HG02678 (cell line): Measurements from ENCODE around the gene LIPI.
"Not testable (repeated sequence)": the region's sequence is repeated elsewhere in the genome, so short reads cannot be mapped to it uniquely, and the experiment has no call there.

Source experiments
- ATAC-seq: cut with Tn5 transposase; IDR thresholded peaks from one replicate; pipeline ENCODE4 v1.9.1; 2021; ENCODE audit warnings: mild to moderate bottlenecking, moderate library complexity; ENCODE audit not compliant: unreplicated experiment

LIPI gene

GRCh38 chr21:14075346-14076142 lies 135.2 kb downstream of the LIPI start:
- no peak for ATAC-seq

- no peak for ATAC-seq
These were observed 136.6 kb downstream of the LIPI start for GRCh38 chr21:14074177-14074576.

GRCh38 chr21:14073615-14074014 lies 137.1 kb downstream of the LIPI start:
- no peak for ATAC-seq

- no peak for ATAC-seq
These were observed 137.8 kb downstream of the LIPI start for GRCh38 chr21:14072761-14073535.

GRCh38 chr21:14071902-14072734 lies 138.6 kb downstream of the LIPI start:
- ATAC-seq, result no peak

- ATAC-seq, result no peak
These were observed 139.8 kb downstream of the LIPI start for GRCh38 chr21:14070968-14071367.

- no peak for ATAC-seq
These were observed 140.5 kb downstream of the LIPI start for GRCh38 chr21:14070049-14070893.

- no peak for ATAC-seq
These were observed 146.5 kb downstream of the LIPI start for GRCh38 chr21:14064296-14064645.

- not testable (repeated sequence) for ATAC-seq
These were observed 147.0 kb downstream of the LIPI start for GRCh38 chr21:14063620-14064295.

GRCh38 chr21:14062684-14063083 lies 148.1 kb downstream of the LIPI start:
- not testable (repeated sequence) for ATAC-seq

GRCh38 chr21:14061820-14062219 lies 148.9 kb downstream of the LIPI start:
- ATAC-seq, result not testable (repeated sequence)

- not testable (repeated sequence) for ATAC-seq
These were observed 151.6 kb downstream of the LIPI start for GRCh38 chr21:14058995-14059627.
